CD4-positive, alpha-beta T cell treated with Interleukin-17A for 1 hour (primary cell): Measurements from ENCODE around the gene CFAP119.
A peak's percentile ranks its signal among the peaks of the same experiment; 100 is the strongest.

Experiments
- DNase-seq: peaks from one replicate; pipeline ENCODE4 v3.0.0-alpha.2; 2020

The CFAP119 gene

GRCh38 chr16:30760577-30761426, 1.1 kb downstream of the CFAP119 start:
- no peak for DNase-seq

GRCh38 chr16:30760001-30760559, 1.8 kb downstream of the CFAP119 start:
- DNase-seq, result no peak

GRCh38 chr16:30758988-30759491, 2.8 kb downstream of the CFAP119 start:
- no peak for DNase-seq

GRCh38 chr16:30757316-30757715, 4.5 kb downstream of the CFAP119 start:
- DNase-seq, result no peak

GRCh38 chr16:30756781-30757100, 5.1 kb downstream of the CFAP119 start:
- no peak for DNase-seq

- DNase-seq, result no peak
Measured at GRCh38 chr16:30755955-30756780, 5.7 kb downstream of the CFAP119 start.

- no peak for DNase-seq
Measured at GRCh38 chr16:30753596-30753995, 8.3 kb downstream of the CFAP119 start.

- DNase-seq, result no peak
Measured at GRCh38 chr16:30750876-30751465, 10.9 kb downstream of the CFAP119 start.

- no peak for DNase-seq
Measured at GRCh38 chr16:30750201-30750600, 11.7 kb downstream of the CFAP119 start.

- peak; percentile 39 for DNase-seq
Measured at GRCh38 chr16:30748634-30749445, 13.0 kb downstream of the CFAP119 start.

- DNase-seq, result peak; percentile 97
Measured at GRCh38 chr16:30747799-30748633, 13.8 kb downstream of the CFAP119 start, which contains the start of gene PHKG2. Gene PHKG2, plus strand, starts transcription at chr16:30748425. Its CDS starts 396 bp downstream, at chr16:30748821.

- peak; percentile 2 for DNase-seq
Measured at GRCh38 chr16:30747331-30747730, 14.5 kb downstream of the CFAP119 start.

- no peak for DNase-seq
Measured at GRCh38 chr16:30746638-30747175, 15.2 kb downstream of the CFAP119 start.

GRCh38 chr16:30745082-30745481, 16.8 kb downstream of the CFAP119 start:
- no peak for DNase-seq

GRCh38 chr16:30744183-30744582, 17.7 kb downstream of the CFAP119 start:
- no peak for DNase-seq

GRCh38 chr16:30743716-30744115, 18.1 kb downstream of the CFAP119 start:
- DNase-seq, result no peak

GRCh38 chr16:30741461-30741914, 20.4 kb downstream of the CFAP119 start:
- no peak for DNase-seq

GRCh38 chr16:30740364-30741251, 21.3 kb downstream of the CFAP119 start:
- no peak for DNase-seq
